ENCODE measurements around the gene RASAL3. TPM values are rescaled to one million over a fixed set of nuclear protein-coding genes. Genes with fewer than 3 reads are reported as not detected.

Gene RASAL3
- total RNA-seq, 1 experiment from 2014 or later = 0.57 TPM

- H3K27me3 ChIP-seq (ENCODE audit: insufficient read depth, low read length) = no peaks in the 10 kb centered on the region
- peaks cover 96% of the 10 kb centered on the region for H3K79me2 ChIP-seq (ENCODE audit: insufficient read depth, low read length)
- H3K4me3 ChIP-seq (replicated peaks in 1 of 2; ENCODE audit: low read depth in 1 of 2, low read length in 2 of 2) = no peak overlapping the region
- H2AFZ ChIP-seq (ENCODE audit: low read depth, low read length, poor library complexity, severe bottlenecking) = no peak overlapping the region
- ATAC-seq (no peak), DNase-seq (ENCODE audit: low read depth, low spot score) (no peak)
- peaks cover 19 to 32% of the 10 kb centered on the region in 2 experiments; a peak in 3 of 4 replicates for H3K36me3 ChIP-seq (ENCODE audit: control insufficient read depth in 1 of 2, insufficient read depth in 2 of 2, low read length in 2 of 2)
- intact Hi-C loops (cut with micrococcal nuclease) = no loop called here
- ChIA-PET POLR2A (no interaction called here), RAD21 (ENCODE audit: low non-redundant PET in 1 of 2, low total read pairs in 2 of 2, uncharacterized antibody in 2 of 2, unreplicated experiment in 2 of 2) (interaction anchor here in 1 of 2 experiments (0.5 kb wide), 1 partner anchor 137 kb away, joined by 3 read pairs; no protein-coding TSS in a partner anchor), CTCF (interaction anchor here (0.6 kb wide), 1 partner anchor 151 kb away, joined by 3 read pairs; no protein-coding TSS in a partner anchor)
- peaks cover 12% of the 10 kb centered on the region; the same call in 1 of the 2 replicates for H4K20me1 ChIP-seq (ENCODE audit: insufficient read depth)
- H3K9me3 ChIP-seq (ENCODE audit: control insufficient read depth in 1 of 2, insufficient read depth in 1 of 2, low read depth in 1 of 2, low read length in 2 of 2) = no peaks in the 10 kb centered on the region
- no peak overlapping the region for H3K4me2 ChIP-seq (ENCODE audit: low read length)
- H3K9me2 ChIP-seq (ENCODE audit: insufficient read depth) = no peaks in the 10 kb centered on the region
- TF ChIP-seq ZBTB33 (IDR thresholded peaks at IDR 0.05; ENCODE audit: extremely low read depth, insufficient replicate concordance, low read length) (no peak), EGR1 (IDR thresholded peaks at IDR 0.05; ENCODE audit: low read depth) (no peak), CEBPB (IDR thresholded peaks at IDR 0.05; ENCODE audit: low read depth) (no peak), CBX3 (IDR thresholded peaks at IDR 0.05; ENCODE audit: low read depth) (no peak), SIN3A (IDR thresholded peaks at IDR 0.05; ENCODE audit: low read depth) (no peak), REST (IDR thresholded peaks at IDR 0.05; ENCODE audit: low read depth) (no peak), CTCF (IDR thresholded peaks at IDR 0.05 in 2 of 3, conservative IDR thresholded peaks at IDR 0.05 in 1 of 3; ENCODE audit: borderline replicate concordance in 1 of 3, insufficient read depth in 1 of 3, low read depth in 2 of 3, low read length in 2 of 3) (no peak), ATF3 (IDR thresholded peaks at IDR 0.05) (no peak), EZH2phosphoT487 (IDR thresholded peaks at IDR 0.05; ENCODE audit: borderline replicate concordance) (no peak), YY1 (IDR thresholded peaks at IDR 0.05; ENCODE audit: extremely low read depth, insufficient replicate concordance, low read depth, low read length) (no peak), TCF7L2 (IDR thresholded peaks at IDR 0.05; ENCODE audit: borderline replicate concordance, extremely low read depth, insufficient read depth, insufficient read length) (no peak), RAD21 (IDR thresholded peaks at IDR 0.05; ENCODE audit: low read depth) (no peak), MAX (IDR thresholded peaks at IDR 0.05) (no peak), ZNF274 (IDR thresholded peaks at IDR 0.05; ENCODE audit: low read depth, low read length) (no peak), ZFX (IDR thresholded peaks at IDR 0.05) (no peak), POLR2A (IDR thresholded peaks at IDR 0.05; ENCODE audit: borderline replicate concordance, extremely low read depth, insufficient read depth, insufficient read length) (no peak), FOSL1 (IDR thresholded peaks at IDR 0.05; ENCODE audit: low read depth) (no peak), ELF1 (IDR thresholded peaks at IDR 0.05; ENCODE audit: borderline replicate concordance, low read depth) (no peak), JUND (IDR thresholded peaks at IDR 0.05) (no peak)
- H3K27ac ChIP-seq (ENCODE audit: low read depth, low read length) = no peak overlapping the region
- no peaks in the 10 kb centered on the region for H3K4me1 ChIP-seq (ENCODE audit: control insufficient read depth in 1 of 2, insufficient read depth in 2 of 2, low read length in 2 of 2)
- H3K9ac ChIP-seq (ENCODE audit: low read length) = no peak overlapping the region
- BruUV-seq (replicated peaks) = no TSS peak
Observed at GRCh38 chr19:15404780-15405211, 59.5 kb downstream of the RASAL3 start.
